NCI-H187 (cell line): ENCODE data around the gene PRSS50.

ENCODE experiments used
- DNase-seq, 2 experiments: peaks; one replicate each; lab custom pipeline; 2025; lab: John Stamatoyannopoulos, UW

PRSS50 gene

DNA sequence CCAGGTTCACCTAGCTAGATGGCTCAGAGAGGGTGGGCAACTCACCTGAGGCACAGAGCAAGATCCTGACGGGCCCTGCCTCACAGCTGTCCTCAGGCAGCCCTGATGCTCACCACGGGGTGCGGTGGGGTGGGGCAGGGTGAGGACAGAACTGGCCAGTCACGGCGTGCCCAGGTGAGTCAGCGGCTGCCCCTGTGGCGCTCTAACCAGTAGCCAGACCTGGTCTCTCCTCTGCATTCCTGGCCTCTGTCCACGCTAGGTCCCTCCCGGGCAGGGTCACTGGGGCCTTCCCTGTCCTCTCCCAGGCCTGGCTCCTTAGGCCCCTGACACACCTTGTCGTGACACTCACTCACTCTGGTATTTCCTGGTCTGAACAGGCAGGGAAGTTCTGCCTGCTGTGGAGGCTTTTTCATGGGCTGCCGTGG is 25.1 kb downstream of the PRSS50 start:
- DNase-seq = no peak

DNA sequence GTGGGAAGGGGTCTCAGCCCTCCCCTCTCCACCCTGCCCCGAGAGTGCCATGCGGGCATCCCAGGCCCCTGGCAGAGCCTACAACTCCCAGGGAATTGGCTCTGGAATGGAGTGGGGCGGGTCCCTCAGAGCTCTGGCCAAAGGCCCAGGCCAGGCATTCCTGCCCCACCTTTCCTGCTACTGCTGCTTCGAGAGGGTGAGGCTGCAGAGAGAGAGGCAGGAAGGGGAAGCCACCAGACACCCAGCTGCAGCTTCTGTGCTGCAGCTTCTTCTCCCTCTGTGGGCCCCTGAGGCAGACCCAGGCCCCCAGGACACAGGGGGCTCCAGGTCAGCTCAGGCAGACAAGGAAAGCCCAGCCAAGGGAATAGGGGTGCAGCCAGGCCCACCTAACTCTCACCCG is 26.9 kb downstream of the PRSS50 start:
- DNase-seq = no peak

DNA sequence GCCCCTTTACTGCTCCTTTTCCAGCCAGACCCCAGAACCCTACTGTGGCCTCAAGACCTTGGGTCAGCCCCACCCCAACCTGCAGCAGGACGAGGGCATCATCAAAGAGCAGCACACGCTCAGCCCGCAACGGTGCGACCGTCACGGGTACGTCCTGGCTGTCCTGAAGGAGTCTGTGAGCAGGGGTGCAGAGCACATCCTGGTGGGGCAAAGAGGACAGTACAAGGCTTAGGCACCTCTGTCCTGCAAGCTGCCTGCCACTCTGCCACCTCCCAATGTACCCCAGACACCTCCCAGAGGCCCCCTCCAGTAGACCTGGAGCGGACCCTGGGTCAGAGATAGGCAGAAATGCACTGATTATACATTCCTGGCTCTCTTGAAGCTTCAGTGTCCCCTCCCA is 32.2 kb downstream of the PRSS50 start:
- DNase-seq = no peak

DNA sequence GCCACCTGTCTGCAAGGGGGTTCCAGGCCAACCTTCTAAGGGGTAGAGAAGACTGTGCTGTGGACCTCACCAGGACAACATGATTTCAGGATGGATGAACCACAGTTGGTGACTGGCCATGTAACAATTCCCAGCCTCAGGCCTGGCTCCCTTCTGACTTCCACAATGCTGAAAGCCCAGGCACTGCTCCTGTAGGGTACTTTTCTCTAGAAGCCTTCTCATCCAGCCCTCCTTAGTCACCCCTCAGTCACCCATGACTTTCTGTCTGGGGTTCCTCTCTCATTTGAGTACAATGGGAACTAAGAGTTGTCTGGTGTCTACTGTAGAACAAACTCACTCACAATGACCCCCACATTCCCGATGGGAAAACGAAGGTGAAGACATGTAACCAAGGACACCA is 32.8 kb downstream of the PRSS50 start:
- DNase-seq = no peak

DNA sequence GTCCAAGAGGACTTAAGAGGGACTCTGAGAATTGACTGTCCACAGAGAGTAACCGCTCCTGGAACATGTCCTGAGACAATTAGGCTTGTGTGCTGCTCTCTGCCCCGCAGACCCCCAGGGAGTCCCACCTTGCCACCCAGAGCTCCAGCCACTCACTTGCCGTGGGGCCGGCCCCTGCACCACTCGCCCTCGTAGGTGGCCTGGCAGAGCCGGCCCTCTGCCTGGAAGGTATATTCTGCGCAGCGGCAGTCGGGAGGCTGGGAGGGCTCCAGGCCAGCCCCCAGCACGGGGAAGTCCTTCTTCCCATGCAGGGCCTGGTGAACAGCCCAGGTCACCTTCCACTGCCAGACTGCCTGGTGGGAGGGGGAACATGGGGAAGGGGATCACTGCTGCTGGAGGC is 34.7 kb downstream of the PRSS50 start:
- DNase-seq = no peak

DNA sequence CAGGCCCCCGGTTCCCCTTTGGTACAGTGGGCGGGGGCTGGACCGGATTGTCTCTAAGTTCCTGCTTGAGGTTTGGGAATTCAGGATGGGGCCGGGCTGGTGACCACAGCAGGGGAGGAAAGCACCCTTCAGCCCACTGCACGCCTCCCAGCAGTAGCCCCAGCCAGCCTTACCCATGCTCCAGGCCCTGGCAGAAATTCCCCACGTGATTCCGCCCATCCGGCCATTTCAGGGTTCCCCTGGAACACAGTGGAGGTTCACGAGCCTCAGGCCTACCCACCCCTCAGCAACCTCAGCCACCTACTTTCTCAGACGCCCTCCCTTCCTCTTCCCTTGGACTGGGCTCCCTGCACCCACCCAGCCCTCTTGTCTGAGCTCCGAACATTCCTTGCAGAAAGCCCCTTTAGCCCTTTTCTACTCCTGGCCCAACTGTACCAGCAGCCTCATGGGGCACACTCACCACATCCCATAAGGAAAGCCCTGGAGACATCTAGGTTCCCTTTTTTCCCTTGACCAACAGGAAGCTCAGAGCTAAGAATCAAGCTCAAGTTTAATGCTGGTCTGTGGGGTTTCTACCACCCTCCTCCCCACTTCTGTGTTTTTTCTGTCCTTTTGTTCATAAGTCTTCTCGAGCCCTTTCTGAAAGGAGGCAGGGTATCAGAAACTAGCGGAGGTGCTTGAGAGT is 35.7 kb downstream of the PRSS50 start:
- no peak for DNase-seq

DNA sequence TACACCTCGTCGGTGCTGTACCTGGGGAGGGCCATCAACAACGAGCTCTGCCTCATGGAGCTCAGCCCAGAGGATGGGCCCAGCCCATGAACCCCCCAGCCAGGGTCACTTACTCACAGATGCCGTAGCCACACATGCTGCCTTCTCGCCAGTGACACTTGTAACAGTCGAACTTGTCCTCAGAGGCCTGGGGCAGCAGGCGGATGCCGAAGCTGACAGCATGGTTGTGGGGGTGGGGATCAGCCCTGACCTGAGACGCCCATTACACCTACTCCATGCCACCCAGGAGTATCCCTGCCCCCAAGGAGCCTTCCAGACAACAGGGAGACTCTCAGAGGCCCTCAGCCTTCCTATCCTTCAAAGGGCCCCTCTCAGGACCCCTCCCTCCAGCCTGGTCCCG is 36.3 kb downstream of the PRSS50 start:
- no peak for DNase-seq

DNA sequence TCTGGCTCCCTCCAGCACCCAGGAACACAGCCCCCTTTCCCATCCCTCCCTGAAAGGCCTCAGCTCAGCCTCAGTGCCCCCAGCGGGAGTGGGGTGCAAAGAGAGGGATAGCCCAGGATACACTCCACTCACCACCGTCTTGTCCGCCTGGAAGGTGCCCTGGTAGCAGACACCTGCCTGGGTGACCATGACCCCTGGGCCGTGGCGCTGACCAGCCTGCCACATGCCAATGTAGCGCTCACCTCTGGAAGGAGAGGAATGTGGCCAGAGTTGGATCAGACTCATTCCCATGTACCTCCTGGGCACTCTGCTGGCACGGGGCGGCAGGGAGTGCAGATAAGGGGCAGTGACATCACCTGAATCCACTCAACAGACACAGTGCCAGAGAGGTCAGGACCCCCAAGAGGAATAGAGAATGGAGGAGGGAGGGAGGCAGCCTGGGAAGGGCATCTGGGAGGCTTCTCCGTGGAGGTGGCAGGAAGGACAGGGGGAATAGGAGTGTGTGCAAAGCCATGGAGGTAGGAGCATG is 37.3 kb downstream of the PRSS50 start:
- DNase-seq = no peak

DNA sequence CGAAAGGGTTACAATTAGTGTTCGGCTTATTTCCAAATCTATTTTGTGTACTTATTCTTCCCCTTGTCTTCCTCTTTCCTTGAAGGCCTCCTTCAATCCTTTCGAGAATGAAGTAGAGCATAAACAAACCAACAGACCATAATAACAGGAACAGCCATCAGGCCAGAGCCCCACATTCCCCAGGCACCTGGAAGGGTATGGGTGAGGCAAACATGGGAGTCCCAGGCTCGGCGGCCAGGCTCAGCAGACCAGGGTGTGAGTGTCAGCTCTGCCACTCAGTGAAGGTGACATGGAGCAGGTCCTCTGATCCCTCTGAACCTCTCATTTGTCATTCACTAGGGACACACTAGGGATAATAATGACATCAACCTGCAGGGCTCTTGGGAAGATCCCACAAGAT is 38.0 kb downstream of the PRSS50 start:
- no peak for DNase-seq

DNA sequence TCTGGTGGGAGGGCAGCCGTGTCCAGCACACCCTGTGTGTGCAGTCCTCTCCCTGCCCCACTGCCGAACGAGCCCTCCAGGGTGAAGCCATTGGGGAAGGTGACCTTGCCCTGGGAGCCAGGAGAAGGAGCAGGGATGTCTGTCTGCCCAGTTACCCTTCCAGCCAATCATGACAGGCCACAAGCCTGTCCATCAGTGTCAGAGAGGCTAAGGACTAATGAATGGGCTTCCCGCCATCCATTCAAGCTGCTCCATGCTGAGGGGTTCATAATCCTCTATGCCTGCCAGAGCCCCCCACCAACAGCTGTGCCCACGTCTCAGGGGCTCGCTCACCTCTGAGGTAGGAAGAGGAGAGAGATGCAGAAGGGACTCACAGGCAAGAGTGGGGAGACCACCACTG is 39.4 kb downstream of the PRSS50 start:
- DNase-seq = no peak

DNA sequence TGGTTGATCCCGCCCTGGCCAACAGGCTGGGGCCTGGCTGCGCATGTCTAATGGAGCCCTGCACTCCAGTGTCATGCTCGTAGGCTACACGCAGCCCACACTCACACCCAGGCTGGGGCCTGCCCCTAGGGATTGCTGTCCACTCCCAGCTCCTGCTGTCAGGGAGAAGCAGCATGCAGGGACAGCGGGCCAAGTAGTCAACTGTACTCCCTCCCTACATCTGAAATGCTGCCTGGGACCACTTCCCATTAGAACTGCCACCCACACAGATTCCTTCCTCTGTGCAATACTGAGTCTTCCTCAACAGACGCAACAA is 40.3 kb downstream of the PRSS50 start:
- no peak for DNase-seq

DNA sequence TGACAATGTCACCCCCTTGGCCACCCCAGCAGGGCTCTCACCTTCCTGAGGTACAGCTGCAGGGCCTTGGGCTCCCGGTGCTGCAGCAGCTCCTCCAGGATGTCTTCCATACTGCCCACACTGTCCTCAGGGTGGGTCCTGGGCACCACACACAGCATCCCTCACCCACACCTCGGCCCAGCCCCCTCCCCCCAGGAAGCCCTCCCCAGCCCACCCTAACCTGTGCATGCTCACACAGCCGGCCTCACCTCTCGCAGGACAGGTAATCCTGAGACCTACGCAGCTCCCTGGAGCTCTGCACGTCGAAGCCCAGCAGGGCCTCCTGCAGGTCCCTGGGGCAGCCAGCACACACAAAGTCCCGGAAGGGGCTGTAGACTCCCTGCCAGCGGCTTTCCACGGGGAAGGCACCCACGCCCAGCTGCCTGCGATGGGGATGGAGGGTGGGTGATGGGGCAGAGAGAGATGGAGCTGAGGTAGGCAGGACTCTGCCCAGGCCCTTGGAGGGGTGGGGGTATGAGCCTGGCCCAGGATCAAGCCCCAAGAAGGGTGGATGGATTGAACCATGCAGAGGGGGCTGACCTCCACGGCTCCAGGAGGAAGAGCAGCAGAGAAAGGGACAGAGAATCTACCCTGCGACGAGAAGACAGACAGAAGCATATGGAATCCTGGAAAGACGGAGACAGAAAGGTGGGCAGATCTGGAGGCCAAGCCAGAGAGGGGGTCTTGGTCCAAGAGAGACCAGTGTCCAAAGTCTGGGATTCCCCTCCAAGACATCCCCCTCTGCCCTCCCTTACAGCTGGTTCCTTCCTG is 40.9 kb downstream of the PRSS50 start:
- no peak for DNase-seq

DNA sequence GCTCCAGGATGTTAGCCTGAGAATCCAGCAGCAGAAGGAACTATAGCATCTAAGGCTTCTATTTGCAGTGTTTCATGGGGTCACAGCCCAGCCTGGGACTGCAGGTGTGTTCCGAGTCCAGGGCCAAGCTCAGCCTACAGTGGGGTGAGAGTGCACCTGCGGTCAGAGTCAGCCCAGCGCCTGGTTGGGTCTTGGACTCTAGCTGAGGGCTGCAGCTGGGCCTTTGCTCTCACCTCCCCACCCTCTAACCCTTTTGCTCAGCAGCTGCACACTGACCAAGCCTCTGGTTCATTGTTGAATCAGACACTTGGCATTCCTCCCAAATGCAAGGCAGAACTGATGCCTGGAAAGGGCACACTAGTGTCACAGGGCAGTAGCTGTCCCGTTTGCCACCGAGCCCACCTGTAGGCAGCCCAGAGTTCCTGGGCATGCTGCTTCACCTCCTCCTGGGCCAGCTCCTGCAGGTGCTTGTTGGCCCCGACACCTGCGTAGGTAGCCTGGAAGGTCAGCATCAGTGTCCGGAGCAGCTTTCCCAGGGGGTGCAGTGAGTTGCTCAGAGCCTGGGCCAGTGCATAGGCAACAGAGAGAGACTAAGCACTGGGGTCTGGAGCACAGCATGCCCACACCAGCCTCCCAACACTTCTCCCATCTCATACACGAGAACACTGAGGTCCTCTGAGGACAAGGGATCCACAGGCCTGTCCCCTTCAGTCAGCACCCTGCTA is 41.7 kb downstream of the PRSS50 start:
- DNase-seq = no peak

DNA sequence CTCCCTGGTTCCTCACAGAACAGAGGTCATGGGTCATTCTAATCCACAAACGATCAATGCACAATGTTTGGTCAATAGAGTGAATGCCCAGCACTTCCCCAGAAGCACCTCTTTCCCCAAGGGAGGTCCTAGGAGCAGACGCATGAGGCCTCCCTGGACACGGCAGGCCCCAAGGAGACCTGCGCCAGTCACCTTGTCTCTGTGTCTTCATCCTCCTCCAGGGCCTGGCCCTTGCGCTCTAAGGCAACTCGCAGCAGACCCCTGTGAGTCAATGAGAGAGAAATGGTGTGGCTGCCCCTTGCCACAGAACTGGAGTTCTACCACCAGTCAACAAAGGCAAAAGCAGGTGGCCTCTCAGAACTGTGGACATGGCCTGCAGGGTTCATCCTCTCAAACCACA is 42.2 kb downstream of the PRSS50 start:
- DNase-seq = no peak

DNA sequence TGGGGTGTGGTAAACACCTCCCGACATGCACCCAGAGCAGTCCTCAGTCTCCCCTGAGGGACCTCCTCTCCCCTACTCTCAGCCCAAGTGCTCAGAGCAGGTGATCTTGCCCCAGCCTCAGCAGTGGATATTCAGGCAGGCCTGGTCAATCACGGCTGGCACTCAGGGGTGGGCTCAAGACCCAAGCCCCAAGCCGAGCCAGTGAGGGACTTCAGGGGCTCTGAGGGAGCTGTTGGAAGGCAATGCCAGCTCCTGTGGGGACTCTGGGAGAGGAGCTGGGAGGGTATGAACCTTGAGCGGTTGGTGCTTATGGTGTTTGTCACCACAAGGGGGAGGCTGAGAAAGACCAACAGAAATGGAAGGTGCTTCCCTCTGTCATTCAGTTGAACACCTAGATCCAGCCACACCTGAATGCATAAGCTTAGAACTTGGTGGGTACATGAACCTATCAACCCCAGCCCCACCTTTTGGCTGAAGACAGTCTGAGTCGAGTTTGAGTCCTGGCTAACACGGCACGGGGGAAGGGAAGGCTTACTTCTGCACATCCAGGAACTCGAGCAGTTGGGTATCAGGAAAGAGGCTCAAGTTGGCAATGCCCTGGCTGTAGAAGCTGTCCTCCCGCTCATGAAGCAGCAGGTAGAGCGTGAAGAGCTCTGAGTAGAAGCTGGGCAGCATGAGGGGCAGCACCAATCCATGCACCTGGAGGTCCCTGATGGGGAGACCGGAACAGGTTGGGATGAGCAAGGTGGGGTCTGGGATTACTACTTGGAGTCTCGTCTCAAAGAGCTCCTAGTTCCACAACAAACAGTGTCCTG is 43.4 kb downstream of the PRSS50 start:
- DNase-seq = no peak

DNA sequence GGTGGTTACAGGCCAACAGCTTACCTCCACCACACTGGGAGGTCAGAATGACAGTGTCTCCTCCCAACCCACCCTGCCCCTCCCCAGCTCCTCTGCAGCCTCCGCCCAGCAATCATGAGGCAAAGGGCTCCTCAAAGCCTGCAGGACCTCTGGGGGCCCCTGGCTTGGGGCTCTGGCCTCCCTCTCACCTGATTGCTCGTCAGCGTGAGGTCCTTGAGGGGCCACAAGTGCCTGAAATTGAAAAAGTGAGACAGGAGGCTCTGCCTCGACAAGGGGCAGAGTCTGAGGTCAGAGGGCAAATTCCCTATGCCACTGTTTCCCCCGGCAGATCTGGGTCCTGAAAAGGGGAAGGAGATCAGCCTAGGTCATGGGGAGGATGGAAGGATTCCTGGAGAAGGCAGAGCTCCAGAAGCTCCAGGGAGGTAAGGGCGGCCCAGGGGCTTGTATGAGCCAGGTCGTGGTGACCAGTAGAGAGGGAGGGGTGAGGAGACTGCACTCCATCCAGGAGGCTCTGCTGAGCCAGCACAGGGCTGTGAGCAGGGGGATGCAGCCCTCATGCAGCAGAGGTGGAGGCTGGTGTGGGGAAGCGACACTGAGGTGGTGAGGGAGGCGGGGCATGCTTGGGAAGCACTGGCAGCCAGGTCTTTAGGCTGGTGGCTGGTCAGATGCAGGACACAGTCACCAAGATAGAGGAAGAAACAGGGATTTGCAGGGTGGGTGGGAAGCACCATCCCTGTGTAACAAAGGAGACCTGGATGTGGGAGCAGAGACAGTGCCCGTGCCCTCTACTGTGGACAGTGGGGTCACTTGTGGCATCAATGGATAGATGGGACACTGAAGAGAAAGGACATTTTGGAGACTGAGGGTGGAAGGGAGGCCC is 44.3 kb downstream of the PRSS50 start:
- no peak for DNase-seq

DNA sequence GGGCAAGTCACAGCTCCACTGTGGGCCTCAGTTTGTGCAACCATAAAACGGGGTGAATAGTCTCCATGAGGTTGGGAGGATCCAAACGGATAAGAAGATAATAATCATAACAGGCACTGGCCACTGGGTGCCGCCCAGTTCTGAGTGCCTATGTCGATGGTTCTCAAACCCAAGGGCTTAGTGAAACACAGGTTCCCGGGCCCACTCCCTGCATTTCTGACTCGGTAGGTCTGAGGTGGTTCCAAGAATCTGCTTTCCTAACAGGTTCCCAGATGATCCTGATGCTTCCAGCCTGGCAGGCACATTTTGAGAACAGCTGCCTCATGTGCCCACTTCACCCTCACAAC is 45.3 kb downstream of the PRSS50 start:
- DNase-seq = no peak

DNA sequence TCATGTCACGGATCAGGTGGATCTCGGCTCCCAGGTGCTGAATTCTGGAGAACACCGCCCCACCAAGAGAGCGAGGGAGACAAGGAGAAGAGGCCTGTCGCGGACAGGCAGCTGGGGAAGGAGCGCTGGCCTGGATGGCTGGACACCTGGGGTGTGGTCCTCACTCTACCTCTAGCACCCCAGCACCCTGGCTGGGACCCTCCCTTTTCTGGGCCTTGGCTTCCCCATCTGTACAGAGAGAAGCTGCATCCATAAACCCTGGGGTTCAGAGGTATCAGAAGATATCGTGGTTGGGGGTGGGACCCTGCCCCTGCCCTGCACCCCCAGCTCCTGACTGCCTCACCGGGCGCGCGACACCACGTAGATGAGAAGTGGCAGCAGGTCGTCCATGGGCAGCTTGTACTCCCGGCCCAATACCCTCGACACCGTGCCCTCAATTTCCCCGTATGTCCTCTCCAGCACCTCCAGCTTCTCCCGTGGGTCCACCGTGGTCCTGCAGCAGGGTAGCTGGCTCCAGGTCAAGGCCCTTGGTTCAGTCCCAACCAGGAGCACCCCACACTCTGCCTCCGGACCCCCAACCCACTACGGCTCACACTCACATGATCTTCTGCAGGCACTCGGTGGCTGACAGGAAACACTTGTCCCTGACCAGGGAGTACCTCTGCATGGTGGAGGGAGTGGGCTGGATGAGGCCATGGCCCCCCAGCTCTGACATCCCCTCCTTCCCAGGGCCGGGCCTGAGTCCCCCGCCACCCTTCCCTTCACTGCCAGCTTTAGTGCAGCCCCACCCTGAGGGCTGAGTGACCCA is 45.9 kb downstream of the PRSS50 start:
- no peak for DNase-seq

DNA sequence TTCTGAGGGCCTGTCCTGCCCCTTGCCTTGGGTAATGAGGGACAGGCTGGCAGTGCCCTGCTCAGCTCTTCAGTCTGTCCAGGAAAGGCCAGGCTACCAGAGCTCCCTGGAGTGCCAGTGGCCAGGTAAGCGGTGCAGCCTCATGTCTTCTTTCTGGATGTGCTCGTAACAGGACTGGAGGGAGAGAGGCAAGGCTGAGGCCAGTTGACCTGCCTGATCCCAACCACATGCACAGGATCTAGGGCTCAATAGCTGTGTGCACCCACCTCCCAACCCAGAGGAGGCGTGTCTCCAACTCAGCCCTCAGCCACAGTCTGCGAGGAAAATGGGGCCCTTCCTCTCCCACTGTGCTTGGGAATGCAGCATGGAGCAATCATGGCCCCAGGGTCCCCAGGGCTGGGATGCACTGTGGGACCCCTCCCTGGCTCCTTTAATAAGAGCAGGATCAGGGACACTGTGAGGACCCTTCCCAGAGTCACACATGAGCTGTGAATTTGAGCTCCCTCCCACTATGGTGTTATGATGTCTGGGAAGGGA is 46.7 kb downstream of the PRSS50 start:
- DNase-seq = no peak
